Measurements from ENCODE around the gene METTL27. TPM values are rescaled to one million over a fixed set of nuclear protein-coding genes. Genes with fewer than 3 reads are reported as not detected.
"Not testable (repeated sequence)": the region's sequence is repeated elsewhere in the genome, so short reads cannot be mapped to it uniquely, and the experiment has no call there.

METTL27 gene
- total RNA-seq, result 1 to 10 TPM in 1 of 2 donors, under 1 TPM in 1; 0.90 to 5.1 TPM
- long read RNA-seq, donor 1, partial matches to known transcripts, result 1 of 2 reads
- long read RNA-seq, donor 1, other reads (novel, unspliced or antisense), result 0 of 2 reads
- long read RNA-seq, donor 2, result 0 reads

- peak; percentile 97 for DNase-seq (ENCODE audit: low spot score)
- intact Hi-C loops (cut with DNase I), result no loop called here
Observed at GRCh38 chr7:73842067-73842976, at the start of gene METTL27. METTL27 (minus strand) TSS chr7:73842516; CDS start chr7:73842140, 376 bp downstream.

GRCh38 chr7:73891178-73891885 is 49.0 kb upstream of the METTL27 start:
- no peak for DNase-seq (ENCODE audit: low spot score)
- intact Hi-C loops (cut with DNase I), result no loop called here

GRCh38 chr7:73890555-73891147 is 48.3 kb upstream of the METTL27 start:
- intact Hi-C loops (cut with DNase I), result no loop called here
- DNase-seq (ENCODE audit: low spot score), result no peak

- DNase-seq (ENCODE audit: low spot score), result no peak
- intact Hi-C loops (cut with DNase I), result no loop called here
Observed at GRCh38 chr7:73888959-73889358, 46.6 kb upstream of the METTL27 start.

GRCh38 chr7:73887762-73888161 is 45.4 kb upstream of the METTL27 start:
- intact Hi-C loops (cut with DNase I), result no loop called here
- no peak for DNase-seq (ENCODE audit: low spot score)

- peak; percentile 90 for DNase-seq (ENCODE audit: low spot score)
- intact Hi-C loops (cut with DNase I), result no loop called here
Observed at GRCh38 chr7:73885975-73886798, 43.9 kb upstream of the METTL27 start.

- no peak for DNase-seq (ENCODE audit: low spot score)
- intact Hi-C loops (cut with DNase I), result no loop called here
Observed at GRCh38 chr7:73885433-73885974, 43.2 kb upstream of the METTL27 start.

- intact Hi-C loops (cut with DNase I), result not testable (repeated sequence)
Observed at GRCh38 chr7:73884867-73885422, 42.6 kb upstream of the METTL27 start.

GRCh38 chr7:73882047-73882402 is 39.7 kb upstream of the METTL27 start:
- DNase-seq (ENCODE audit: low spot score), result no peak
- intact Hi-C loops (cut with DNase I), result no loop called here

More at GRCh38 chr7:73884867-73885422, 42.6 kb upstream of the METTL27 start:
- not testable (repeated sequence) for DNase-seq (ENCODE audit: low spot score)

GRCh38 chr7:73881352-73882046 is 39.2 kb upstream of the METTL27 start:
- intact Hi-C loops (cut with DNase I), result no loop called here

GRCh38 chr7:73880755-73881328 is 38.5 kb upstream of the METTL27 start:
- DNase-seq (ENCODE audit: low spot score), result no peak
- intact Hi-C loops (cut with DNase I), result no loop called here

More at GRCh38 chr7:73881352-73882046, 39.2 kb upstream of the METTL27 start:
- no peak for DNase-seq (ENCODE audit: low spot score)

GRCh38 chr7:73879977-73880681 is 37.8 kb upstream of the METTL27 start:
- intact Hi-C loops (cut with DNase I), result no loop called here
- DNase-seq (ENCODE audit: low spot score), result peak; percentile 88

- no peak for DNase-seq (ENCODE audit: low spot score)
- intact Hi-C loops (cut with DNase I), result no loop called here
Observed at GRCh38 chr7:73876973-73877372, 34.7 kb upstream of the METTL27 start.

GRCh38 chr7:73876361-73876760 is 34.0 kb upstream of the METTL27 start:
- intact Hi-C loops (cut with DNase I), result no loop called here
- no peak for DNase-seq (ENCODE audit: low spot score)

GRCh38 chr7:73872056-73872908 is 30.0 kb upstream of the METTL27 start:
- no peak for DNase-seq (ENCODE audit: low spot score)
- intact Hi-C loops (cut with DNase I), result loop anchor here in 1 of 2 donors (5.0 kb wide), 1 partner anchor 155 kb away; the partner anchor contains the start of gene ELN
